ENCODE data around the gene CYB5R3.

DNA sequence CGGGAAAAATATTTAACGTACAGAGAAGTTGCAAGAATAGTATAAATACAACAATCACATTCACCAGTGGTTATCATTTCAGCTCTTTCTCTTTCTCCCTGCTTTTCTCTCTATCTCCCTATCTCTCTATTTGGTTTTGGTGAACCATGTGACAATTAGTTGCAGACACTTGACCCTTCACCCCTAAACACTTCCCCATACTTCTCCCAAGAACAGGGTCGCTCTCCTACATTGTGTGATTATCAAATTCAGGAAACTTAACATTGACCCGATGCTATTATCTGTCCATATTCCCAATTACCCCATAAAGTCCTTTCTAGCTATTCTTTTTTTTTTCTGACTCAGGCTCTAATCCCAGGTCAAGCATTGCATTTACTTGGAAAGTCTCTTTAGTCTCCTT lies 4.8 kb upstream of the CYB5R3 start:
- TF ChIP-seq PATZ1 (CRISPR knock-in tag; IDR thresholded peaks at IDR 0.05; ENCODE audit: borderline replicate concordance) (no peak), PPARA (CRISPR knock-in tag; IDR thresholded peaks at IDR 0.05; ENCODE audit: borderline replicate concordance) (no peak), ZC3H10 (CRISPR knock-in tag; IDR thresholded peaks at IDR 0.05) (no peak), ZFP30 (CRISPR knock-in tag; IDR thresholded peaks at IDR 0.05) (no peak)
- TF ChIP-seq, protein P1, sequence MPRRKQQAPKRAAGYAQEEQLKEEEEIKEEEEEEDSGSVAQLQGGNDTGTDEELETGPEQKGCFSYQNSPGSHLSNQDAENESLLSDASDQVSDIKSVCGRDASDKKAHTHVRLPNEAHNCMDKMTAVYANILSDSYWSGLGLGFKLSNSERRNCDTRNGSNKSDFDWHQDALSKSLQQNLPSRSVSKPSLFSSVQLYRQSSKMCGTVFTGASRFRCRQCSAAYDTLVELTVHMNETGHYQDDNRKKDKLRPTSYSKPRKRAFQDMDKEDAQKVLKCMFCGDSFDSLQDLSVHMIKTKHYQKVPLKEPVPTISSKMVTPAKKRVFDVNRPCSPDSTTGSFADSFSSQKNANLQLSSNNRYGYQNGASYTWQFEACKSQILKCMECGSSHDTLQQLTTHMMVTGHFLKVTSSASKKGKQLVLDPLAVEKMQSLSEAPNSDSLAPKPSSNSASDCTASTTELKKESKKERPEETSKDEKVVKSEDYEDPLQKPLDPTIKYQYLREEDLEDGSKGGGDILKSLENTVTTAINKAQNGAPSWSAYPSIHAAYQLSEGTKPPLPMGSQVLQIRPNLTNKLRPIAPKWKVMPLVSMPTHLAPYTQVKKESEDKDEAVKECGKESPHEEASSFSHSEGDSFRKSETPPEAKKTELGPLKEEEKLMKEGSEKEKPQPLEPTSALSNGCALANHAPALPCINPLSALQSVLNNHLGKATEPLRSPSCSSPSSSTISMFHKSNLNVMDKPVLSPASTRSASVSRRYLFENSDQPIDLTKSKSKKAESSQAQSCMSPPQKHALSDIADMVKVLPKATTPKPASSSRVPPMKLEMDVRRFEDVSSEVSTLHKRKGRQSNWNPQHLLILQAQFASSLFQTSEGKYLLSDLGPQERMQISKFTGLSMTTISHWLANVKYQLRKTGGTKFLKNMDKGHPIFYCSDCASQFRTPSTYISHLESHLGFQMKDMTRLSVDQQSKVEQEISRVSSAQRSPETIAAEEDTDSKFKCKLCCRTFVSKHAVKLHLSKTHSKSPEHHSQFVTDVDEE (CRISPR knock-in tag; IDR thresholded peaks at IDR 0.05): no peak

Measured in SK-N-SH treated with all-trans-retinoic acid at 6 μM for 48 hours (cell line).